A549 treated with CpdA at 1 μM for 4 hours (cell line): Measurements from ENCODE around the gene UNC119B. TPM values are rescaled to one million over a fixed set of nuclear protein-coding genes. Genes with fewer than 3 reads are reported as not detected.

Source experiments
- total RNA-seq: library from RNA; stranded (reverse); fragments of 200-300 nt; extraction: Qiagen RNA extraction; gene quantifications from 5 replicates; pipeline ENCODE4 v1.2.3, GENCODE V29; 2022; ENCODE audit warnings: low read depth

UNC119B gene
- total RNA-seq: 23.1 to 29.9 TPM (median 28.4 TPM) in 5 replicates

GRCh38 chr12:120710031-120710804, at the start of gene UNC119B:
TSS of gene UNC119B (plus strand) at chr12:120710458. CDS start at chr12:120710475, 17 bp downstream.

GRCh38 chr12:120686690-120687577, 23.3 kb upstream of the UNC119B start, which contains the start of gene MLEC:
TSS of gene MLEC (plus strand) at chr12:120687149. CDS start at chr12:120687297, 148 bp downstream.

GRCh38 chr12:120725659-120726509, 15.6 kb downstream of the UNC119B start, which contains the start of gene ACADS:
TSS of gene ACADS (plus strand) at chr12:120725826. CDS start at chr12:120725886, 60 bp downstream.

Other genes starting within 250 kb of the UNC119B start
- 191 to 237 TPM (median 218 TPM) in 5 replicates for gene SRSF9, start 240.7 kb upstream of the UNC119B start, total RNA-seq
- 634 to 760 TPM (median 694 TPM) in 5 replicates for gene DYNLL1, start 214.3 kb upstream of the UNC119B start, total RNA-seq
- 26.4 to 30.7 TPM (median 28.3 TPM) in 5 replicates for gene COQ5, start 181.3 kb upstream of the UNC119B start, total RNA-seq
- 96.4 to 124 TPM (median 106 TPM) in 5 replicates for gene RNF10, start 176.1 kb upstream of the UNC119B start, total RNA-seq
- 51.6 to 57.9 TPM (median 55.7 TPM) in 5 replicates for gene POP5, start 129.1 kb upstream of the UNC119B start, total RNA-seq
- 0.14 to 0.30 TPM (median 0.29 TPM) in 4 of 5 replicates, not detected in the other for gene CABP1, start 69.8 kb upstream of the UNC119B start, total RNA-seq
- 91.6 to 113 TPM (median 101 TPM) in 5 replicates for gene MLEC, start 23.3 kb upstream of the UNC119B start, total RNA-seq
- gene ACADS, start 15.4 kb downstream of the UNC119B start, total RNA-seq: 8.0 to 11.6 TPM (median 9.7 TPM) in 5 replicates
- 33.3 to 53.3 TPM (median 52.1 TPM) in 5 replicates for gene SPPL3, start 193.9 kb downstream of the UNC119B start, total RNA-seq